Kidney epithelial cell (primary cell): Measurements from ENCODE around the gene PLTP. TPM values are rescaled to one million over a fixed set of nuclear protein-coding genes. Genes with fewer than 3 reads are reported as not detected.

Source experiments
- DNase-seq: peaks from one replicate; pipeline ENCODE4 v3.0.0-alpha.2; 2010; ENCODE audit warnings: low read depth
- H3K27me3 ChIP-seq: 2 replicates; pipeline ENCODE4 v1.6.0; 2011; ENCODE audit warnings: low read length; ENCODE audit not compliant: control insufficient read depth, insufficient read depth
- H3K36me3 ChIP-seq: 2 replicates; pipeline ENCODE4 v1.5.1; 2011; ENCODE audit warnings: low read length; ENCODE audit not compliant: control insufficient read depth, insufficient read depth
- H3K4me3 ChIP-seq: 2 replicates; pipeline ENCODE4 v1.5.1; 2011; ENCODE audit warnings: low read depth, mild to moderate bottlenecking, control low read depth, low read length
- CTCF ChIP-seq: IDR thresholded peaks from 2 replicates; pipeline ENCODE4 v1.5.1; 2011; ENCODE audit warnings: mild to moderate bottlenecking, moderate library complexity, low read length, control low read depth, inconsistent platforms; ENCODE audit not compliant: insufficient read depth, poor library complexity, severe bottlenecking
- total RNA-seq: library from RNA; depleted of rRNA; stranded (reverse); fragments of >200 nt; gene quantifications from 2 replicates; pipeline ENCODE4 v1.2.3, GENCODE V29; 2015

PLTP gene
- total RNA-seq, 1 donor from 2014 or later: 55.8 TPM

- TF ChIP-seq CTCF: no peak
- no peak overlapping the region for H3K4me3 ChIP-seq
- peaks cover 3% of the 10 kb centered on the region for H3K36me3 ChIP-seq
- H3K27me3 ChIP-seq: no peaks in the 10 kb centered on the region
- DNase-seq: no peak
Observed at GRCh38 chr20:45953672-45954071, 41.7 kb upstream of the PLTP start.

- H3K36me3 ChIP-seq: peaks cover 1% of the 10 kb centered on the region
- H3K27me3 ChIP-seq: no peaks in the 10 kb centered on the region
- TF ChIP-seq CTCF: no peak
Observed at GRCh38 chr20:45952861-45953260, 40.9 kb upstream of the PLTP start.

GRCh38 chr20:45951925-45952834 is 40.2 kb upstream of the PLTP start:
- no peak overlapping the region for H3K4me3 ChIP-seq
- H3K36me3 ChIP-seq: peaks cover 1% of the 10 kb centered on the region
- no peak for DNase-seq
- no peak for TF ChIP-seq CTCF
- H3K27me3 ChIP-seq: no peaks in the 10 kb centered on the region

More at GRCh38 chr20:45952861-45953260, 40.9 kb upstream of the PLTP start:
- H3K4me3 ChIP-seq: no peak overlapping the region
- no peak for DNase-seq

- Histone ChIP-seq H3K36me3 (peaks cover 1% of the 10 kb centered on the region), H3K27me3 (no peaks in the 10 kb centered on the region), H3K4me3 (no peak overlapping the region)
- no peak for TF ChIP-seq CTCF
- DNase-seq: no peak
Observed at GRCh38 chr20:45950330-45950646, 38.3 kb upstream of the PLTP start.

GRCh38 chr20:45949542-45950329 is 37.8 kb upstream of the PLTP start:
- no peak for DNase-seq
- Histone ChIP-seq H3K27me3 (no peaks in the 10 kb centered on the region), H3K36me3 (peaks cover 4% of the 10 kb centered on the region), H3K4me3 (no peak overlapping the region)
- TF ChIP-seq CTCF: no peak
